ENCODE data around the gene NYNRIN. TPM values are rescaled to one million over a fixed set of nuclear protein-coding genes. Genes with fewer than 3 reads are reported as not detected.
A peak's percentile ranks its signal among the peaks of the same experiment; 100 is the strongest.

NYNRIN gene
- total and polyA plus RNA-seq, 2 donors (not counting 3 experiments of a cell fraction or from before 2014, with no cell fraction given): 37.2 to 42.8 TPM

DNA sequence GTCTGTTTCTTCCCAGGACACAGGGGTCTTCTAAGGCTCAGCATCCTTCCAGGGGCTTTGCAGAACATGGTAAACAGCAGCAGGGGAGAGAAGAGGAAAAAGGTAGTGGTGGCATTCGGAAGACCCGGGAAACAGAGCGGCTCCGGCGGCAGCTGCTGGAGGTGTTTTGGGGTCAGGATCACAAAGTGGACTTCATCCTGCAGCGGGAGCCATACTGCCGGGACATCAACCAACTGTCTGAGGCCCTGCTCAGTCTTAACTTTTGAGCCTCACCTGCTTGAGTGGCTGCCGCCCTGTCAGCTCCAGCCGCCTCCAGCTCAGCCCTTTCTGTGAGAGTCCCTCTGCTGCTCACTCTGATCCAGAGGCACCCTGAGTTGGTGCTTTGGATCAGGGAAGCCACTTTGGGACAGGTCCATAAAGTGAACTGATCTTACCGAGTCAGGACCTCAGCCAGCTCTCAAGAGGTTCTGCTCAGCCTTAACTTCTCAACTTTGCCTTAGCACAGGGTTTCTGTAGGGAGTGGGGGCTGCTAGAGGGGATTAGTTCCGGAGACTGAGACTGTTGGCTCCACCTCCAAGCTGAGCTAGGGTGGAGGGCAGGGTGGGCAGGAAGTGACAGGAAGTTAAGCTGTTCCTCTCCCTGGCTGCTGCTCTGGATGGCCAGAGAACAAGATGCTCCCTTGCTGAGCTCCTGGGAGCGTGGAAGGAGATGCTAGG is 38.4 kb downstream of the NYNRIN start:
- peak overlapping the region; percentile 5 for H3K4me2 ChIP-seq (ENCODE audit: insufficient read depth, low read length)
- no peaks in the 10 kb centered on the region for H3K27me3 ChIP-seq (ENCODE audit: control insufficient read depth in 2 of 2, insufficient read depth in 2 of 2, low read length in 2 of 2)
- dilution Hi-C loops (cut with MboI; ENCODE audit: extremely low pct_ligation_motif_present, low sequenced_read_pairs): no loop called here
- TF ChIP-seq FOS (IDR thresholded peaks at IDR 0.05; ENCODE audit: borderline replicate concordance, insufficient read depth, low read length): no peak
- TF ChIP-seq JUN (IDR thresholded peaks at IDR 0.05; ENCODE audit: borderline replicate concordance, insufficient read depth, insufficient read length, low read depth): no peak
- TF ChIP-seq EZH2 (IDR thresholded peaks at IDR 0.05; ENCODE audit: borderline replicate concordance, low read depth, low read length, severe bottlenecking): no peak
- no peak for TF ChIP-seq GATA2 (IDR thresholded peaks at IDR 0.05; ENCODE audit: insufficient read depth, insufficient read length, low read depth, low read length)
- no peak for TF ChIP-seq POLR2AphosphoS5 (IDR thresholded peaks at IDR 0.05; ENCODE audit: insufficient read depth, low read depth, low read length)
- no peak for TF ChIP-seq MYC (IDR thresholded peaks at IDR 0.05; ENCODE audit: low read depth, low read length)
- no peak for TF ChIP-seq CTCF (IDR thresholded peaks at IDR 0.05; ENCODE audit: extremely low read depth in 1 of 2, insufficient read depth in 1 of 2, low read depth in 1 of 2, low read length in 2 of 2)
- TF ChIP-seq, protein P1, sequence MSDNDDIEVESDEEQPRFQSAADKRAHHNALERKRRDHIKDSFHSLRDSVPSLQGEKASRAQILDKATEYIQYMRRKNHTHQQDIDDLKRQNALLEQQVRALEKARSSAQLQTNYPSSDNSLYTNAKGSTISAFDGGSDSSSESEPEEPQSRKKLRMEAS (IDR thresholded peaks at IDR 0.05; ENCODE audit: insufficient read depth, insufficient read length): no peak
- TF ChIP-seq POLR2A (IDR thresholded peaks at IDR 0.05; ENCODE audit: low read depth, low read length): no peak
- peak overlapping the region; percentile 45 for H3K27ac ChIP-seq (ENCODE audit: insufficient read depth, low read depth, low read length)
- no peak overlapping the region for H3K9ac ChIP-seq (replicated peaks; ENCODE audit: extremely low read depth, insufficient read depth, low read length)
- peaks cover 13 to 35% of the 10 kb centered on the region in 2 experiments for H3K36me3 ChIP-seq (ENCODE audit: control insufficient read depth in 2 of 2, extremely low read depth in 1 of 2, insufficient read depth in 2 of 2, low read length in 2 of 2)
- H3K4me1 ChIP-seq (ENCODE audit: control insufficient read depth, extremely low read depth, insufficient read depth, low read length): peaks cover 43% of the 10 kb centered on the region
- peaks cover 11% of the 10 kb centered on the region for H3K79me2 ChIP-seq (ENCODE audit: control insufficient read depth, insufficient read depth, low read length)
- BruUV-seq (replicated peaks): no TSS peak
- no peak overlapping the region for H2AFZ ChIP-seq (ENCODE audit: low read depth, low read length)
- no peaks in the 10 kb centered on the region for H3K9me3 ChIP-seq (replicated peaks; ENCODE audit: control insufficient read depth, insufficient read depth, low read length)
- FAIRE-seq (peak; percentile 69), DNase-seq (ENCODE audit: low read depth, low spot score) (peak; percentile 22)
- ChIA-PET POLR2A (interaction anchor here (0.8 to 2.4 kb wide), 3 partner anchors 71 to 104 kb away, joined by 3 to 7 read pairs (median 3); no protein-coding TSS in a partner anchor), CTCF (interaction anchor here (0.7 to 10.2 kb wide), 23 partner anchors 12 to 194 kb away, joined by 3 to 811 read pairs (median 7); partner anchors contain the start of genes ADCY4, CIDEB, LTB4R and LTB4R2)
- intact Hi-C loops (cut with micrococcal nuclease): no loop called here
- H3K9me1 ChIP-seq (replicated peaks; ENCODE audit: control insufficient read depth, extremely low read depth, insufficient read depth, low read length): no peaks in the 10 kb centered on the region
- H3K4me3 ChIP-seq (replicated peaks in 1 of 3; ENCODE audit: insufficient read depth in 1 of 3, low read depth in 1 of 3, low read length in 3 of 3): no peak overlapping the region
- H4K20me1 ChIP-seq (replicated peaks; ENCODE audit: control insufficient read depth, extremely low read depth, insufficient read depth, low read length): no peaks in the 10 kb centered on the region

Measured in endothelial cell of umbilical vein (primary cell).